ENCODE data around the gene GMPR2. TPM values are rescaled to one million over a fixed set of nuclear protein-coding genes. Genes with fewer than 3 reads are reported as not detected.
A peak's percentile ranks its signal among the peaks of the same experiment; 100 is the strongest.
"Not testable (repeated sequence)": the region's sequence is repeated elsewhere in the genome, so short reads cannot be mapped to it uniquely, and the experiment has no call there.

The GMPR2 gene
- total and polyA plus RNA-seq, 2 experiments from 2014 or later = 69.6 to 83.4 TPM

GRCh38 chr14:24213866-24214662 is 18.7 kb upstream of the GMPR2 start:
- 90% methylated on average over 7 of the region's 7 CpGs for WGBS (ENCODE audit: low lambda C conversion rate, missing lambda C conversion rate)
- H3K79me2 ChIP-seq = peaks cover 20% of the 10 kb centered on the region
- peak overlapping the region; percentile 71 for H3K4me2 ChIP-seq
- TF ChIP-seq EZH2phosphoT487 (IDR thresholded peaks at IDR 0.05; ENCODE audit: low read depth, severe bottlenecking, unreplicated experiment) = no peak
- no peak for TF ChIP-seq EZH2 (IDR thresholded peaks at IDR 0.05; ENCODE audit: borderline replicate concordance)
- TF ChIP-seq CTCF (IDR thresholded peaks at IDR 0.05; ENCODE audit: poor library complexity) = no peak
- H3K9me2 ChIP-seq (replicated peaks; ENCODE audit: insufficient read depth) = no peaks in the 10 kb centered on the region
- no peaks in the 10 kb centered on the region for H3K27me3 ChIP-seq
- no peaks in the 10 kb centered on the region for H3K9me3 ChIP-seq (ENCODE audit: low read depth)
- no peak for DNase-seq (ENCODE audit: low spot score)
- H3K4me3 ChIP-seq = no peak overlapping the region
- H3K27ac ChIP-seq = peak overlapping the region; percentile 99
- H3K4me1 ChIP-seq (ENCODE audit: insufficient read depth) = peaks cover 13% of the 10 kb centered on the region
- H3K36me3 ChIP-seq (replicated peaks; ENCODE audit: insufficient read depth, low read depth) = no peaks in the 10 kb centered on the region
- peak overlapping the region; percentile 24 for H2AFZ ChIP-seq
- H4K20me1 ChIP-seq (ENCODE audit: insufficient read depth, poor library complexity, severe bottlenecking) = no peaks in the 10 kb centered on the region

- Histone ChIP-seq H3K9me3 (ENCODE audit: low read depth) (no peaks in the 10 kb centered on the region), H3K36me3 (replicated peaks; ENCODE audit: insufficient read depth, low read depth) (no peaks in the 10 kb centered on the region), H2AFZ (peak within 1 kb of the TSS; percentile 91), H3K4me3 (peak within 1 kb of the TSS; percentile 76), H3K27ac (peak within 1 kb of the TSS; percentile 93), H3K4me2 (peak within 1 kb of the TSS; percentile 85), H3K9me2 (replicated peaks; ENCODE audit: insufficient read depth) (no peaks in the 10 kb centered on the region), H3K4me1 (ENCODE audit: insufficient read depth) (peaks cover 13% of the 10 kb centered on the region), H3K27me3 (no peaks in the 10 kb centered on the region), H4K20me1 (ENCODE audit: insufficient read depth, poor library complexity, severe bottlenecking) (no peaks in the 10 kb centered on the region), H3K79me2 (peaks cover 33% of the 10 kb centered on the region)
- WGBS (ENCODE audit: low lambda C conversion rate, missing lambda C conversion rate) = 2% methylated on average over 40 of the region's 40 CpGs
- TF ChIP-seq EZH2phosphoT487 (IDR thresholded peaks at IDR 0.05; ENCODE audit: low read depth, severe bottlenecking, unreplicated experiment) = no peak
- TF ChIP-seq CTCF (IDR thresholded peaks at IDR 0.05; ENCODE audit: poor library complexity) = peak; percentile 68
- DNase-seq (ENCODE audit: low spot score) = peak; percentile 91
These were observed 17.0 kb upstream of the GMPR2 start, which contains the start of gene MDP1 for GRCh38 chr14:24215495-24216344. Gene MDP1 (minus strand): TSS chr14:24216066. CDS start chr14:24215955, 111 bp downstream.

GRCh38 chr14:24216345-24216699 is 16.4 kb upstream of the GMPR2 start:
- TF ChIP-seq EZH2 (IDR thresholded peaks at IDR 0.05; ENCODE audit: borderline replicate concordance) = no peak
- no peak for TF ChIP-seq EZH2phosphoT487 (IDR thresholded peaks at IDR 0.05; ENCODE audit: low read depth, severe bottlenecking, unreplicated experiment)
- no peak for TF ChIP-seq CTCF (IDR thresholded peaks at IDR 0.05; ENCODE audit: poor library complexity)
- Histone ChIP-seq H2AFZ (peak overlapping the region; percentile 5), H3K79me2 (peaks cover 37% of the 10 kb centered on the region), H3K4me3 (no peak overlapping the region), H3K4me1 (ENCODE audit: insufficient read depth) (peaks cover 13% of the 10 kb centered on the region), H4K20me1 (ENCODE audit: insufficient read depth, poor library complexity, severe bottlenecking) (no peaks in the 10 kb centered on the region), H3K36me3 (replicated peaks; ENCODE audit: insufficient read depth, low read depth) (no peaks in the 10 kb centered on the region), H3K9me2 (replicated peaks; ENCODE audit: insufficient read depth) (no peaks in the 10 kb centered on the region), H3K27ac (peak overlapping the region; percentile 26), H3K9me3 (ENCODE audit: low read depth) (no peaks in the 10 kb centered on the region), H3K27me3 (no peaks in the 10 kb centered on the region), H3K4me2 (peak overlapping the region; percentile 85)
- 94% methylated on average over 2 of the region's 2 CpGs for WGBS (ENCODE audit: low lambda C conversion rate, missing lambda C conversion rate)
- DNase-seq (ENCODE audit: low spot score) = no peak

DNA sequence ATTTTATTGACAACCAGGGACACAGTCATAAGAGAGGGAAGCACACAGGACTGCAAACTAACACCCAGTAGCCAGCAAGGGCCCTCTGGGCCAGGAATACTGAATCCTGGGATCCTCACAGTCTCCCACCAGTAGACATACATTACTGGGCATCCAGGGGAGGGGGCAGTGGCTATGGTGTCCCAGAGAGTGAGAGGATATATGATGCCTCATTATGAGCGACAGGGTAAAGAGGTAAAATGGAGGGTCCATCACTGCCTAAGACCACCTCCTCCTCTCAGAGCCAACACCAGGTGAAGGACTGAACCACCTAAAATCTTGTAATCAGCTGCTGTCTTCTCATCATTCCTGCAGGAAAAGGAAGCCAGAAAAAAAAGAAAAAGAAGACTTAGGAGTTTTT is 15.9 kb upstream of the GMPR2 start:
- 100% methylated on average over 1 of the region's 1 CpG for WGBS (ENCODE audit: low lambda C conversion rate, missing lambda C conversion rate)
- not testable (repeated sequence) for H3K36me3 ChIP-seq (replicated peaks; ENCODE audit: insufficient read depth, low read depth); H4K20me1 ChIP-seq (ENCODE audit: insufficient read depth, poor library complexity, severe bottlenecking)

More for the DNA sequence above, 15.9 kb upstream of the GMPR2 start:
- DNase-seq (ENCODE audit: low spot score); H3K4me3 ChIP-seq; H3K27ac ChIP-seq; H3K4me2 ChIP-seq; H3K4me1 ChIP-seq (ENCODE audit: insufficient read depth); H3K9me3 ChIP-seq (ENCODE audit: low read depth); H3K9me2 ChIP-seq (replicated peaks; ENCODE audit: insufficient read depth); H2AFZ ChIP-seq; H3K27me3 ChIP-seq: not testable (repeated sequence)
- H3K79me2 ChIP-seq = peaks cover 37% of the 10 kb centered on the region

Data from hepatocyte (in vitro differentiated cells).